DOHH2 (cell line): ENCODE data around the gene TEPSIN.

Experiments
- H3F3A ChIP-seq: fragments of 200-600 bp; sonication (generic), shearing (Covaris generic); 2 replicates; pipeline ENCODE4 v1.6.0; 2016; ENCODE audit warnings: antibody characterized with exemption, mild to moderate bottlenecking; ENCODE audit not compliant: control insufficient read depth, insufficient read depth
- H3K27ac ChIP-seq: fragments of 200-600 bp; sonication (generic); 2 replicates; pipeline ENCODE4 v1.5.1; 2014; ENCODE audit warnings: low read depth, mild to moderate bottlenecking, low read length, moderate library complexity
- H3K27me3 ChIP-seq: fragments of 200-600 bp; sonication (generic); 2 replicates; pipeline ENCODE4 v1.6.1; 2014; ENCODE audit warnings: mild to moderate bottlenecking, low read length, mixed read lengths; ENCODE audit not compliant: control insufficient read depth
- H3K36me3 ChIP-seq: fragments of 200-600 bp; sonication (generic); 2 replicates; pipeline ENCODE4 v1.6.1; 2014; ENCODE audit warnings: mild to moderate bottlenecking, low read length, moderate library complexity, mixed read lengths; ENCODE audit not compliant: control insufficient read depth
- H3K4me1 ChIP-seq: fragments of 200-600 bp; sonication (generic); 2 replicates; pipeline ENCODE4 v1.6.1; 2014; ENCODE audit warnings: mild to moderate bottlenecking, low read length, mixed read lengths; ENCODE audit not compliant: control insufficient read depth
- H3K4me2 ChIP-seq: fragments of 200-600 bp; sonication (generic); 2 replicates; pipeline ENCODE4 v1.6.0; 2014; ENCODE audit warnings: mild to moderate bottlenecking, low read length, moderate library complexity
- H3K4me3 ChIP-seq: fragments of 200-600 bp; sonication (generic); 2 replicates; pipeline ENCODE4 v1.5.1; 2014; ENCODE audit warnings: mild to moderate bottlenecking, low read length, mixed read lengths
- H3K79me2 ChIP-seq: fragments of 200-600 bp; sonication (generic); 2 replicates; pipeline ENCODE4 v1.6.1; 2014; ENCODE audit warnings: mild to moderate bottlenecking, low read length, mixed read lengths; ENCODE audit not compliant: control insufficient read depth
- H3K9me2 ChIP-seq: fragments of 200-600 bp; sonication (generic); replicated peaks from 2 replicates; pipeline ENCODE4 v1.6.1; 2014; ENCODE audit warnings: mild to moderate bottlenecking, low read length, mixed read lengths; ENCODE audit not compliant: control insufficient read depth
- H3K9me3 ChIP-seq: fragments of 200-600 bp; sonication (generic); 2 replicates; pipeline ENCODE4 v1.6.1; 2014; ENCODE audit warnings: antibody characterized with exemption, low read length, mixed read lengths; ENCODE audit not compliant: control insufficient read depth, insufficient read depth
- H4K20me1 ChIP-seq: fragments of 200-600 bp; sonication (generic); 2 replicates; pipeline ENCODE4 v1.6.0; 2014; ENCODE audit warnings: low read depth, mild to moderate bottlenecking, antibody characterized with exemption, low read length, moderate library complexity; ENCODE audit not compliant: control insufficient read depth, insufficient read depth
- CTCF ChIP-seq: fragments of 200-600 bp; sonication (generic); IDR thresholded peaks from one replicate; pipeline ENCODE4 v1.5.1; 2014; ENCODE audit warnings: antibody characterized with exemption, mild to moderate bottlenecking, low read depth, low read length; ENCODE audit not compliant: poor library complexity, severe bottlenecking
- EZH2phosphoT487 ChIP-seq: fragments of 200-600 bp; sonication (generic); IDR thresholded peaks from 2 replicates; pipeline ENCODE4 v1.6.1; 2017; ENCODE audit warnings: borderline replicate concordance, mild to moderate bottlenecking, antibody characterized with exemption, low read length, moderate library complexity, mixed read lengths

The TEPSIN gene

GRCh38 chr17:81200695-81201580 is 37.9 kb downstream of the TEPSIN start:
- Histone ChIP-seq H3K27me3 (no peaks in the 10 kb centered on the region), H3K27ac (no peak overlapping the region), H4K20me1 (no peaks in the 10 kb centered on the region), H3K4me1 (peaks cover 6% of the 10 kb centered on the region), H3F3A (no peaks in the 10 kb centered on the region), H3K9me2 (no peaks in the 10 kb centered on the region), H3K4me3 (no peak overlapping the region), H3K79me2 (no peaks in the 10 kb centered on the region), H3K36me3 (no peaks in the 10 kb centered on the region), H3K4me2 (no peak overlapping the region), H3K9me3 (no peaks in the 10 kb centered on the region)
- TF ChIP-seq EZH2phosphoT487 (no peak), CTCF (peak; percentile 59)

- Histone ChIP-seq H3K79me2 (no peaks in the 10 kb centered on the region), H3K9me3 (no peaks in the 10 kb centered on the region), H3K9me2 (no peaks in the 10 kb centered on the region), H3K27ac (no peak overlapping the region), H3K4me2 (no peak overlapping the region), H4K20me1 (no peaks in the 10 kb centered on the region), H3K4me3 (no peak overlapping the region), H3K4me1 (peaks cover 6% of the 10 kb centered on the region), H3K36me3 (no peaks in the 10 kb centered on the region), H3F3A (no peaks in the 10 kb centered on the region), H3K27me3 (no peaks in the 10 kb centered on the region)
- no peak for TF ChIP-seq EZH2phosphoT487
- no peak for TF ChIP-seq CTCF
These were observed 38.7 kb downstream of the TEPSIN start for GRCh38 chr17:81200201-81200600.

- no peaks in the 10 kb centered on the region for H3K79me2 ChIP-seq
- peaks cover 6% of the 10 kb centered on the region for H3K4me1 ChIP-seq
- no peaks in the 10 kb centered on the region for H3K9me2 ChIP-seq
- H3F3A ChIP-seq: no peaks in the 10 kb centered on the region
- no peaks in the 10 kb centered on the region for H3K9me3 ChIP-seq
- no peak overlapping the region for H3K4me2 ChIP-seq
- no peaks in the 10 kb centered on the region for H3K27me3 ChIP-seq
- no peaks in the 10 kb centered on the region for H3K36me3 ChIP-seq
- no peak overlapping the region for H3K27ac ChIP-seq
- no peak overlapping the region for H3K4me3 ChIP-seq
- no peak for TF ChIP-seq EZH2phosphoT487
- TF ChIP-seq CTCF: no peak
- H4K20me1 ChIP-seq: no peaks in the 10 kb centered on the region
These were observed 39.4 kb downstream of the TEPSIN start for GRCh38 chr17:81199482-81199830.
